K562 (cell line): ENCODE measurements around the gene TNFSF13. TPM values are rescaled to one million over a fixed set of nuclear protein-coding genes. Genes with fewer than 3 reads are reported as not detected.
A peak's percentile ranks its signal among the peaks of the same experiment; 100 is the strongest.

ENCODE experiments used
- ATAC-seq: fragments of 200-7000 bp; cut with Tn5 transposase; 3 replicates; pipeline ENCODE4 v1.9.1; 2020; ENCODE audit warnings: moderate library complexity
- BruUV-seq: library from RNA; stranded (reverse); fragments of 400-500 nt; replicated peaks from 2 replicates; lab custom pipeline; 2021; lab: Mats Ljungman, UMichigan
- CTCF ChIA-PET: fragments of 300-600 bp; formaldehyde crosslinking; extraction: SDS; loops from one replicate; lab custom pipeline; 2021; ENCODE audit warnings: low intra/inter-chr PET ratio; lab: Yijun Ruan, JAX
- POLR2A ChIA-PET: fragments of 300-600, 350-650 bp; sonication (Branson Sonifier 250); formaldehyde crosslinking; extraction: SDS; loops from one replicate; lab custom pipeline; 2021; ENCODE audit warnings: antibody characterized with exemption, inconsistent platforms; lab: Yijun Ruan, JAX
- DNase-seq, 4 experiments: peaks; one replicate each; pipeline versions ENCODE4 v3.0.0 to v3.0.0-alpha.2; 2011 to 2018; ENCODE audit warnings: low spot score in 3 of 4, mixed read lengths in 3 of 4; ENCODE audit errors: extremely low read depth in 1 of 4
- FAIRE-seq: peaks from 2 replicates; lab custom pipeline; 2011; peaks lifted over from hg19 to GRCh38; lab: Jason Lieb, UNC
- H2AFZ ChIP-seq: 2 replicates; pipeline ENCODE4 v1.6.0; 2011; ENCODE audit warnings: low read depth, low read length, control low read depth, inconsistent platforms
- H3K27ac ChIP-seq: fragments of 200-600 bp; 3 replicates; pipeline ENCODE4 v1.8.0; 2011; ENCODE audit warnings: low read depth, mild to moderate bottlenecking, control low read depth, inconsistent platforms, low read length, moderate library complexity, mixed read lengths; ENCODE audit errors: extremely low read depth
- H3K27me3 ChIP-seq, 2 experiments: fragments of 300-600 bp in 1 of 2; 2 replicates in 1 of 2; 3 replicates in 1 of 2; pipeline versions ENCODE4 v1.6.0 to v1.8.0; 2011; ENCODE audit warnings: inconsistent platforms in 2 of 2, low read length in 2 of 2, mild to moderate bottlenecking in 1 of 2, mixed read lengths in 1 of 2, moderate library complexity in 1 of 2; ENCODE audit not compliant: control insufficient read depth in 2 of 2, insufficient read depth in 2 of 2
- H3K36me3 ChIP-seq: fragments of 300-600 bp; 3 replicates; pipeline ENCODE4 v1.8.0; 2011; ENCODE audit warnings: mild to moderate bottlenecking, low read length, inconsistent platforms; ENCODE audit not compliant: control insufficient read depth, insufficient read depth
- H3K4me1 ChIP-seq, 2 experiments: fragments of 200-600 bp in 1 of 2; replicated peaks in 1 of 2; 2 replicates in 1 of 2; 3 replicates in 1 of 2; pipeline versions ENCODE4 v1.5.1 to v1.8.0; 2011; ENCODE audit warnings: inconsistent platforms in 2 of 2, low read length in 2 of 2, mild to moderate bottlenecking in 1 of 2, mixed read lengths in 1 of 2, moderate library complexity in 1 of 2; ENCODE audit not compliant: control insufficient read depth in 2 of 2, insufficient read depth in 2 of 2
- H3K4me2 ChIP-seq: 2 replicates; pipeline ENCODE4 v1.6.1; 2011; ENCODE audit warnings: low read length, control low read depth, inconsistent platforms, mixed read lengths; ENCODE audit not compliant: insufficient read depth
- H3K4me3 ChIP-seq: fragments of 200-600 bp; sonication (generic), shearing (Covaris generic); 2 replicates; pipeline ENCODE4 v1.5.1; 2016; ENCODE audit warnings: control low read depth, inconsistent platforms
- H3K79me2 ChIP-seq: fragments of 200-600 bp; 3 replicates; pipeline ENCODE4 v1.8.0; 2011; ENCODE audit warnings: low read length, inconsistent platforms; ENCODE audit not compliant: control insufficient read depth, insufficient read depth
- H3K9ac ChIP-seq, 2 experiments: 2 replicates each; pipeline versions ENCODE4 v1.6.0 to v1.6.1; 2011; ENCODE audit warnings: low read depth in 2 of 2, low read length in 2 of 2, control low read depth in 1 of 2, inconsistent platforms in 1 of 2, mild to moderate bottlenecking in 1 of 2, mixed read lengths in 1 of 2; ENCODE audit not compliant: insufficient read depth in 1 of 2
- H3K9me1 ChIP-seq: one replicate; pipeline ENCODE4 v1.6.0; 2011; ENCODE audit warnings: inconsistent platforms, mild to moderate bottlenecking, low read length, moderate library complexity; ENCODE audit not compliant: control insufficient read depth, insufficient read depth
- H3K9me3 ChIP-seq: replicated peaks from 2 replicates; pipeline ENCODE4 v1.5.1; 2011; ENCODE audit warnings: low read depth, low read length, inconsistent platforms; ENCODE audit not compliant: control insufficient read depth, insufficient read depth
- H4K20me1 ChIP-seq: replicated peaks from 2 replicates; pipeline ENCODE4 v1.6.1; 2011; ENCODE audit warnings: low read length, inconsistent platforms, mixed read lengths; ENCODE audit not compliant: control insufficient read depth, insufficient read depth
- CSDE1 ChIP-seq, 2 experiments: fragments of 450-650 bp; IDR thresholded peaks; 2 replicates each; pipeline ENCODE4 v1.6.1; 2016; ENCODE audit warnings: mild to moderate bottlenecking in 1 of 2
- POLR2G ChIP-seq: fragments of 200-400 bp; formaldehyde crosslinking; IDR thresholded peaks from 2 replicates; pipeline ENCODE4 v1.6.1; 2017; ENCODE audit warnings: low read depth, mild to moderate bottlenecking, antibody characterized with exemption, low read length, moderate library complexity
- ZFP30 ChIP-seq: fragments of 250-450 bp; sonication (Bioruptor Pico); IDR thresholded peaks from 2 replicates; pipeline ENCODE4 v1.8.0; 2022; ENCODE audit warnings: moderate library complexity, mild to moderate bottlenecking, inconsistent platforms, borderline replicate concordance
- WGBS: fragments of 100-300 bp; shearing (Covaris generic); methylation state at CpG from one replicate; pipeline ENCODE4 v1.1.6; 2016; ENCODE audit warnings: low coverage, mixed read lengths; ENCODE audit not compliant: insufficient coverage; ENCODE audit errors: missing lambda C conversion rate; 5-methylcytosine and 5-hydroxymethylcytosine counted together
- in situ Hi-C: fragments of 300-500 bp; cut with MboI; formaldehyde crosslinking; loops from 4 replicates; pipeline ENCODE4 v1.15.0; 2018; ENCODE audit warnings: inconsistent platforms, mixed read lengths
- intact Hi-C: fragments of 100-400 bp; cut with micrococcal nuclease; formaldehyde crosslinking; loops from 2 replicates; pipeline ENCODE4 v1.14.2; 2022
- polyA plus RNA-seq, 8 experiments: library from polyadenylated mRNA; depleted of rRNA in 4 of 8; stranded (reverse) in 5 of 8; unstranded in 3 of 8; fragments of >200 nt; fragmentation: Nextera tagmentation in 2 of 8; fragmentation: Illumina TruSeq in 1 of 8; extraction: Ambion mirVana in 2 of 8; extraction: Trizol in 1 of 8; gene quantifications; 2 replicates each; pipeline versions ENCODE4 v1.2.1 to v1.2.3, GENCODE V29; 2011 to 2014; ENCODE audit warnings: inconsistent platforms in 1 of 8, missing spikeins in 1 of 8
- total RNA-seq, 7 experiments: library from RNA; depleted of rRNA in 6 of 7; stranded (reverse); fragments of >200 nt in 6 of 7; fragmentation: Illumina TruSeq in 2 of 7; extraction: Trizol in 2 of 7; gene quantifications; 2 replicates each; pipeline versions ENCODE4 v1.2.1 to v1.2.3, GENCODE V29; 2011 to 2021; ENCODE audit warnings: low replicate concordance in 1 of 7

Gene TNFSF13
- total and polyA plus RNA-seq, 9 of the 15 experiments (the other 6 are each of a cell fraction or from before 2014, with no cell fraction given): 0.04 to 0.51 (median 0.19) TPM; not detected in 1

DNA sequence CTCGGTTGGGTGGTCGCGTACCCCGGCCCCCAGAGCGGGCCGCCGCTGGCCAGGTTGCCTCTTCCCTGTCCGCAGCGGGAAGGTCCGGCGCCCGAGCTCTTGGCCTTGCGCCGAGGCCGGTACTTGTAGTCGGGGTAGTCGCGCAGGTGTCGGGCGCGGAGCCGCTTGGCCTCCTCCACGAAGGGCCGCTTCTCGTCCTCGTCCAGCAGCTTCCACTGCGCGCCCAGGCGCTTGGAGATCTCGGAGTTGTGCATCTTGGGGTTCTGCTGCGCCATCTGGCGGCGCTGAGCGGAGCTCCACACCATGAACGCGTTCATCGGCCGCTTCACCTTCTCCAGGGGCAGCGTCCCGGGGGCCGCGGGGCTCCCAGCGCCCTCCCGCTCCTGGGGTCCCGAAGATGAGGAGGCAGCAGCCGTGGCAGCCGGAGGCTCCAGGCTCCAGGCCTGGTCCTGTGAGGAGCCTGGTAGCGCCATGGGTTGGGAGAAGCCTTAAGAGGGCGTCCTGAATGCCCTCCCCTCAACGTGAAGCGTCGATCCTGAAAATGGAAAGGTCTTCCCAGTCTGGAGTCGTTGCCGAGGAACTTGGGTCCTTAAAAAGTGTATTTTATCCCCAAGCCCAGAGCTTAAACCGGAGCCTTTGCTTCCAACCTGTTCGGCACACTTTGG, 30.8 kb downstream of the TNFSF13 start (continued):
- no peak for TF ChIP-seq ZFP30 (CRISPR knock-in tag)

DNA sequence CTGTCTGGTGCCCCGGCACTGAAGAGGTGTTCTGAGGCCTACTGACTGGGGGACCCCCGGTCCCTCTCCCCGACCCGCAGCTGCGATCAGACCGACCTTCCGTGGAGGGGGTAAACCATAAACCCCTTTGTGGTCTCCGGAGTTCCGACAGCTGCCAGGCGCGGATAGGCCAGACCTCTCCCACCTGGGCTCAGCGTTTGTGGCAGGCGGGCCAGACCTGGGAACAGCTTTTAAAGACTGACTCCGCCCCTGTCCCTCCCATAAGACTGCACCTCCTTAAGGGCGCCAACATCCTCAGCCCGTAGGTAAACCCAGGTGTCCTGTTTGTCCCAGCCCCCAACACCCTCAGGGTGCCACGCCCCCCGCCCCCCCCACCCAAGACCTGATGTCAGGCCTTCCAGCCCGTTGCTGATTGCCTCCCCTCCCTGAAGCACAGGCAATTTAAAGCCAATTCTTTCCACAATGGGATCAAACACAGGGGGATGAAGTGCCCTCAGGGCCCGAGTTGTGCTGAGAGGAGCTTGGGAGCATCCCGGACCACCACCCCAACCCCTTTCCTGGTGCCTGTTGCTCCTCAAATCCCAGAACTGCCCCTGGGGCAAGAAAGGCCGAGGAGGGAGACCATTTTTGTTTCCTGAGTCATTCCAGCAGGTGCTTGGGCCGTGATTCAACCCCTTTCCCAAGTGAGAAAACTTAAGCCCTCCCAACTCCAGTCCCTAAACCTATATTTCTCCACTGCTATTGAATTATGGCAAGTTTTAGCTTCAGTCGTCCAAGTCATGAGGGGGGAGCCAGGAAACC, 31.5 kb downstream of the TNFSF13 start, which contains the start of gene SOX15:
Gene SOX15, minus strand, starts transcription at position 204 of the 801 bp plus-strand sequence. CDS start 418 bp downstream, outside the sequence.
- Histone ChIP-seq H3K27me3 (no peaks in the 10 kb centered on the region), H3K4me1 (peaks cover 28 to 46% of the 10 kb centered on the region in 2 experiments), H3K9me3 (no peaks in the 10 kb centered on the region), H2AFZ (no peak within 1 kb of the TSS), H3K9me1 (no peaks in the 10 kb centered on the region), H3K4me2 (no peak within 1 kb of the TSS), H4K20me1 (no peaks in the 10 kb centered on the region), H3K36me3 (peaks cover 80% of the 10 kb centered on the region), H3K79me2 (peaks cover 40% of the 10 kb centered on the region), H3K4me3 (no peak within 1 kb of the TSS), H3K9ac (0 out of 4 replicates have a peak within 1 kb of the TSS, but pooled peaks of 1 of the 2 experiments have one; percentile 49), H3K27ac (no peak within 1 kb of the TSS)
- ChIA-PET CTCF (no interaction called here), POLR2A (interaction anchor here (0.9 to 1.7 kb wide), 6 partner anchors 9 to 70 kb away, joined by 3 to 6 read pairs (median 3); partner anchors contain the start of genes CD68 and FXR2)
- in situ Hi-C loops (no loop called here), intact Hi-C loops (loop anchor here (5.0 kb wide), 1 partner anchor 97 kb away; the partner anchor contains the start of genes TP53 and WRAP53)
- FAIRE-seq: no peak
- ATAC-seq: no peak
- 70% methylated on average over 6 of the region's 24 CpGs for WGBS
- no TSS peak for BruUV-seq
- no peak for DNase-seq
- TF ChIP-seq POLR2G (peak; percentile 11), CSDE1 (IDR thresholded peaks at IDR 0.05) (no peak)
